HepG2 (cell line): ENCODE measurements around the gene SOX13. TPM values are rescaled to one million over a fixed set of nuclear protein-coding genes. Genes with fewer than 3 reads are reported as not detected.
A peak's percentile ranks its signal among the peaks of the same experiment; 100 is the strongest.

Experiments
- AGO2 ChIP-seq: fragments of 200-400 bp; formaldehyde crosslinking; optimal IDR thresholded peaks from 2 replicates; pipeline ENCODE3; 2017; ENCODE audit warnings: mild to moderate bottlenecking, low read depth, low read length, moderate library complexity
- IRX3 ChIP-seq: sonication (generic); formaldehyde crosslinking; IDR thresholded peaks from 2 replicates; pipeline ENCODE4 v1.8.1; 2023; ENCODE audit warnings: mild to moderate bottlenecking, low read depth, missing genetic modification reagents, borderline replicate concordance
- MTA1 ChIP-seq: sonication (generic); formaldehyde crosslinking; IDR thresholded peaks from 2 replicates; pipeline ENCODE4 v1.4.0; 2020; ENCODE audit warnings: missing genetic modification reagents, mild to moderate bottlenecking, borderline replicate concordance
- PTBP1 ChIP-seq: fragments of 200-400 bp; formaldehyde crosslinking; IDR thresholded peaks from 2 replicates; pipeline ENCODE4 v1.6.1; 2018; ENCODE audit warnings: low read length, low read depth; ENCODE audit not compliant: poor library complexity, severe bottlenecking
- RFX3 ChIP-seq: IDR thresholded peaks from 2 replicates; pipeline ENCODE4 v1.6.1; 2016; ENCODE audit warnings: missing biosample characterization, missing genetic modification reagents
- ZNF230 ChIP-seq: sonication (generic); formaldehyde crosslinking; IDR thresholded peaks from 2 replicates; pipeline ENCODE4 v1.4.0; 2020; ENCODE audit warnings: mild to moderate bottlenecking, missing genetic modification reagents
- ZNF367 ChIP-seq: sonication (generic); formaldehyde crosslinking; IDR thresholded peaks from 2 replicates; pipeline ENCODE4 v1.4.0; 2020; ENCODE audit warnings: missing genetic modification reagents, borderline replicate concordance
- ZNF496 ChIP-seq: sonication (generic); formaldehyde crosslinking; IDR thresholded peaks from 2 replicates; pipeline ENCODE4 v1.8.1; 2023; ENCODE audit warnings: mild to moderate bottlenecking, moderate library complexity, missing genetic modification reagents; ENCODE audit not compliant: insufficient replicate concordance
- ZNF746 ChIP-seq: sonication (generic); formaldehyde crosslinking; IDR thresholded peaks from 2 replicates; pipeline ENCODE4 v1.8.0; 2022; ENCODE audit warnings: mild to moderate bottlenecking, missing genetic modification reagents
- ZSCAN21 ChIP-seq: sonication (generic); formaldehyde crosslinking; IDR thresholded peaks from 2 replicates; pipeline ENCODE4 v1.8.0; 2022; ENCODE audit warnings: mild to moderate bottlenecking, missing genetic modification reagents, moderate library complexity, borderline replicate concordance
- polyA plus RNA-seq, 8 experiments: library from polyadenylated mRNA; depleted of rRNA in 3 of 8; stranded (reverse) in 7 of 8; unstranded in 1 of 8; fragments of >200 nt; fragmentation: Illumina TruSeq in 4 of 8; extraction: Trizol in 4 of 8; gene quantifications; 2 replicates each; pipeline versions ENCODE4 v1.2.1 to v1.2.3, GENCODE V29; 2011 to 2016; ENCODE audit warnings: low read depth in 4 of 8, missing spikeins in 1 of 8, mixed read lengths in 1 of 8; ENCODE audit not compliant: insufficient read depth in 1 of 8
- total RNA-seq, 5 experiments: library from RNA; depleted of rRNA; stranded (reverse); fragments of >200 nt; fragmentation: Illumina TruSeq; extraction: Trizol; gene quantifications; 2 replicates each; pipeline ENCODE4 v1.2.3, GENCODE V29; 2016; ENCODE audit warnings: low read depth in 1 of 5
- TF ChIP-seq, protein P1 (sequence below): sonication (generic); formaldehyde crosslinking; IDR thresholded peaks from 2 replicates; pipeline ENCODE4 v1.4.0; 2020; ENCODE audit warnings: missing genetic modification reagents
- TF ChIP-seq, protein P2 (sequence below): sonication (generic); formaldehyde crosslinking; IDR thresholded peaks from 2 replicates; pipeline ENCODE4 v1.8.0; 2022; ENCODE audit warnings: missing genetic modification reagents, low read depth, mild to moderate bottlenecking, borderline replicate concordance
- TF ChIP-seq, protein P3 (sequence below): sonication (generic); formaldehyde crosslinking; conservative IDR thresholded peaks from 2 replicates; pipeline ENCODE4 v1.8.0; 2022; ENCODE audit warnings: mild to moderate bottlenecking, moderate library complexity, missing genetic modification reagents
- TF ChIP-seq, protein P4 (sequence below): sonication (generic); formaldehyde crosslinking; IDR thresholded peaks from 2 replicates; pipeline ENCODE4 v1.5.0; 2020; ENCODE audit warnings: missing genetic modification reagents
- TF ChIP-seq, protein P5 (sequence below): sonication (generic); formaldehyde crosslinking; IDR thresholded peaks from 2 replicates; pipeline ENCODE4 v1.4.0; 2020; ENCODE audit warnings: missing genetic modification reagents

Gene SOX13
- total and polyA plus RNA-seq, 2 of the 13 experiments (the other 11 are each of a cell fraction or from before 2014, with no cell fraction given) = 13.3 to 15.8 TPM

DNA sequence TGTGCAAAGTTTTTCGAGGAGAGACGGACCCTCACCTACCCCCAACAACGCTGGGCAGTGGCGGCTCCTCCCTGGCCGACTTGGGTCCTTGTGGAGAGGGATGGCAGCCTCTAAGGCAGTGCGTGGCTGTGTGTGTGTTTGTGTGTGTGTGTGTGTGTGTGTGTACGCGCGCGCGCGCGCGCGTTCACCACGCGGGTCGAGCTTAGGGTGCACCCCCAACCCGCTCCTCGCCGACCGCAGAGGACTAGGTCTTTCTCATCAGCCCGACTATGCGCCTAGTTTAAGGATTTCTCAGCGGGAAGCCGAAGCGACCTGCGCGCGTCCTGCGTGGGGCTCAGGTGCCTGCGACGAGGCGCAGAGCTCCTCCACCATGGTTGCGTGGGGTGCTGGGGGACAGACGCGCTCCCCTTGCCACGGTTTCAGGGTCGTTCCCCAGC, 940 bp downstream of the SOX13 start (continued):
- TF ChIP-seq IRX3 (CRISPR knock-in tag) = no peak
- TF ChIP-seq, protein P1, sequence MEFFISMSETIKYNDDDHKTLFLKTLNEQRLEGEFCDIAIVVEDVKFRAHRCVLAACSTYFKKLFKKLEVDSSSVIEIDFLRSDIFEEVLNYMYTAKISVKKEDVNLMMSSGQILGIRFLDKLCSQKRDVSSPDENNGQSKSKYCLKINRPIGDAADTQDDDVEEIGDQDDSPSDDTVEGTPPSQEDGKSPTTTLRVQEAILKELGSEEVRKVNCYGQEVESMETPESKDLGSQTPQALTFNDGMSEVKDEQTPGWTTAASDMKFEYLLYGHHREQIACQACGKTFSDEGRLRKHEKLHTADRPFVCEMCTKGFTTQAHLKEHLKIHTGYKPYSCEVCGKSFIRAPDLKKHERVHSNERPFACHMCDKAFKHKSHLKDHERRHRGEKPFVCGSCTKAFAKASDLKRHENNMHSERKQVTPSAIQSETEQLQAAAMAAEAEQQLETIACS (CRISPR knock-in tag) = peak; percentile 78
- TF ChIP-seq ZSCAN21 = 0 out of 2 replicates have a peak, but pooled peaks have one; percentile 10
- no peak for TF ChIP-seq ZNF496 (CRISPR knock-in tag)
- no peak for TF ChIP-seq RFX3 (CRISPR knock-in tag)
- TF ChIP-seq ZNF746 (CRISPR knock-in tag) = no peak
- TF ChIP-seq, protein P2, sequence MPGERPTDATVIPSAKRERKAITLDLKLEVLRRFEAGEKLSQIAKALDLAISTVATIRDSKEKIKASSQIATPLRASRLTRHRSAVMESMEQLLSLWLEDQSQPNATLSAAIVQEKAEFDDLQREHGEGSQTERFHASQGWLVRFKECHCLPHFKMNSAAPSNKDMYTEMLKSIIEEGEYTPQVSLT = no peak
- peak; percentile 2 for TF ChIP-seq AGO2
- TF ChIP-seq, protein P3, sequence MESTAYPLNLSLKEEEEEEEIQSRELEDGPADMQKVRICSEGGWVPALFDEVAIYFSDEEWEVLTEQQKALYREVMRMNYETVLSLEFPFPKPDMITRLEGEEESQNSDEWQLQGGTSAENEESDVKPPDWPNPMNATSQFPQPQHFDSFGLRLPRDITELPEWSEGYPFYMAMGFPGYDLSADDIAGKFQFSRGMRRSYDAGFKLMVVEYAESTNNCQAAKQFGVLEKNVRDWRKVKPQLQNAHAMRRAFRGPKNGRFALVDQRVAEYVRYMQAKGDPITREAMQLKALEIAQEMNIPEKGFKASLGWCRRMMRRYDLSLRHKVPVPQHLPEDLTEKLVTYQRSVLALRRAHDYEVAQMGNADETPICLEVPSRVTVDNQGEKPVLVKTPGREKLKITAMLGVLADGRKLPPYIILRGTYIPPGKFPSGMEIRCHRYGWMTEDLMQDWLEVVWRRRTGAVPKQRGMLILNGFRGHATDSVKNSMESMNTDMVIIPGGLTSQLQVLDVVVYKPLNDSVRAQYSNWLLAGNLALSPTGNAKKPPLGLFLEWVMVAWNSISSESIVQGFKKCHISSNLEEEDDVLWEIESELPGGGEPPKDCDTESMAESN (CRISPR knock-in tag) = no peak
- no peak for TF ChIP-seq ZNF367 (CRISPR knock-in tag)
- TF ChIP-seq, protein P4, sequence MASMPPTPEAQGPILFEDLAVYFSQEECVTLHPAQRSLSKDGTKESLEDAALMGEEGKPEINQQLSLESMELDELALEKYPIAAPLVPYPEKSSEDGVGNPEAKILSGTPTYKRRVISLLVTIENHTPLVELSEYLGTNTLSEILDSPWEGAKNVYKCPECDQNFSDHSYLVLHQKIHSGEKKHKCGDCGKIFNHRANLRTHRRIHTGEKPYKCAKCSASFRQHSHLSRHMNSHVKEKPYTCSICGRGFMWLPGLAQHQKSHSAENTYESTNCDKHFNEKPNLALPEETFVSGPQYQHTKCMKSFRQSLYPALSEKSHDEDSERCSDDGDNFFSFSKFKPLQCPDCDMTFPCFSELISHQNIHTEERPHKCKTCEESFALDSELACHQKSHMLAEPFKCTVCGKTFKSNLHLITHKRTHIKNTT (CRISPR knock-in tag) = no peak
- TF ChIP-seq ZNF230 (CRISPR knock-in tag) = no peak; the same call in 1 of the 2 replicates
- peak; percentile 36 for TF ChIP-seq PTBP1
- TF ChIP-seq, protein P5, sequence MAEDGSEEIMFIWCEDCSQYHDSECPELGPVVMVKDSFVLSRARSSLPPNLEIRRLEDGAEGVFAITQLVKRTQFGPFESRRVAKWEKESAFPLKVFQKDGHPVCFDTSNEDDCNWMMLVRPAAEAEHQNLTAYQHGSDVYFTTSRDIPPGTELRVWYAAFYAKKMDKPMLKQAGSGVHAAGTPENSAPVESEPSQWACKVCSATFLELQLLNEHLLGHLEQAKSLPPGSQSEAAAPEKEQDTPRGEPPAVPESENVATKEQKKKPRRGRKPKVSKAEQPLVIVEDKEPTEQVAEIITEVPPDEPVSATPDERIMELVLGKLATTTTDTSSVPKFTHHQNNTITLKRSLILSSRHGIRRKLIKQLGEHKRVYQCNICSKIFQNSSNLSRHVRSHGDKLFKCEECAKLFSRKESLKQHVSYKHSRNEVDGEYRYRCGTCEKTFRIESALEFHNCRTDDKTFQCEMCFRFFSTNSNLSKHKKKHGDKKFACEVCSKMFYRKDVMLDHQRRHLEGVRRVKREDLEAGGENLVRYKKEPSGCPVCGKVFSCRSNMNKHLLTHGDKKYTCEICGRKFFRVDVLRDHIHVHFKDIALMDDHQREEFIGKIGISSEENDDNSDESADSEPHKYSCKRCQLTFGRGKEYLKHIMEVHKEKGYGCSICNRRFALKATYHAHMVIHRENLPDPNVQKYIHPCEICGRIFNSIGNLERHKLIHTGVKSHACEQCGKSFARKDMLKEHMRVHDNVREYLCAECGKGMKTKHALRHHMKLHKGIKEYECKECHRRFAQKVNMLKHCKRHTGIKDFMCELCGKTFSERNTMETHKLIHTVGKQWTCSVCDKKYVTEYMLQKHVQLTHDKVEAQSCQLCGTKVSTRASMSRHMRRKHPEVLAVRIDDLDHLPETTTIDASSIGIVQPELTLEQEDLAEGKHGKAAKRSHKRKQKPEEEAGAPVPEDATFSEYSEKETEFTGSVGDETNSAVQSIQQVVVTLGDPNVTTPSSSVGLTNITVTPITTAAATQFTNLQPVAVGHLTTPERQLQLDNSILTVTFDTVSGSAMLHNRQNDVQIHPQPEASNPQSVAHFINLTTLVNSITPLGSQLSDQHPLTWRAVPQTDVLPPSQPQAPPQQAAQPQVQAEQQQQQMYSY (CRISPR knock-in tag) = no peak
- peak; percentile 4; the same call in 1 of the 2 replicates for TF ChIP-seq MTA1 (CRISPR knock-in tag)
